Nephron progenitor cell (in vitro differentiated cells): ENCODE measurements around the gene SPACDR.

Experiments
- DNase-seq: peaks from one replicate; pipeline ENCODE4 v3.0.0; 2021
- H3K27ac Mint-ChIP-seq: 2 replicates; pipeline ENCODE4 v1.8.0; 2021; ENCODE audit warnings: mild to moderate bottlenecking, moderate library complexity, mixed read lengths
- H3K27me3 Mint-ChIP-seq: 2 replicates; pipeline ENCODE4 v1.8.0; 2021; ENCODE audit warnings: mild to moderate bottlenecking, low read depth, mixed read lengths; ENCODE audit not compliant: poor library complexity
- H3K36me3 Mint-ChIP-seq: 2 replicates; pipeline ENCODE4 v1.8.0; 2021; ENCODE audit warnings: low read depth, mixed read lengths
- H3K4me1 Mint-ChIP-seq: 2 replicates; pipeline ENCODE4 v1.8.0; 2021; ENCODE audit warnings: mixed read lengths
- H3K4me3 Mint-ChIP-seq: 2 replicates; pipeline ENCODE4 v1.8.0; 2021; ENCODE audit warnings: mild to moderate bottlenecking, moderate library complexity, mixed read lengths
- H3K9me3 Mint-ChIP-seq: 2 replicates; pipeline ENCODE4 v1.8.0; 2021; ENCODE audit warnings: mild to moderate bottlenecking, moderate library complexity, mixed read lengths
- TF ChIP-seq, protein P1 (sequence below): fragments of 200-600 bp; sonication (generic); IDR thresholded peaks from 2 replicates; pipeline ENCODE4 v1.5.0; 2021; ENCODE audit warnings: antibody characterized with exemption

The SPACDR gene

DNA sequence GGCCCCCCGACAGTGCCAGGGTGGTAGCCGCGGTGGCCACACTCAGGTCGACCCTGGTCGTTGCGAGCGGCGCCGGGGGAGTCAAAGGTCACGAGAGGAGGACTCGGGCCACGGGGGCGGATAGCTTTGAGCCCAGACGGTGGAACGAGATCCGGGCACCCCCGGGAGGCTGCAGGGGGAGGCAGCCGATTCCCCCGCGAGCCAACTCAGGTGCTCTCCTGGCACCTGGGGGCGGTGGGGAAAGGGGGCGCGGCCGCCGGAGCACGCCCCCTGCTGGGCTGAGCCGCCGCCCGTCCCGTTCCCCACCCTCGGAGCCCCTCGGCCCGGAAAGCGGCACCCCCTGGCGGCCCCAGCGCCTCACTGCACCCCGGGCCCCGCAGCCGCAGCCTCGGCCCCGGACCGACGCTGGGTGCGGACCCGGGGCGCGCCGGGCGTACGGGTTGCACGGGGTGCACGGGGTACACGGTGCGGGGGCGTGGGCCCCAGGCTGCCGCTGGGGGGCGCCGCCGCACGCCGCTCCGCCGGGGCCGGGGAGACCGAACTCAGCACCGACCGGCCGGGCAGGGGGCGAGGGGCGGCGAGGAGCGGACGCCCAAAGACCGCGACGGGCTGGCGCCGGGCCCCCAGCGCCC lies 19.1 kb upstream of the SPACDR start:
- peak; percentile 89 for DNase-seq
- TF ChIP-seq, protein P1, sequence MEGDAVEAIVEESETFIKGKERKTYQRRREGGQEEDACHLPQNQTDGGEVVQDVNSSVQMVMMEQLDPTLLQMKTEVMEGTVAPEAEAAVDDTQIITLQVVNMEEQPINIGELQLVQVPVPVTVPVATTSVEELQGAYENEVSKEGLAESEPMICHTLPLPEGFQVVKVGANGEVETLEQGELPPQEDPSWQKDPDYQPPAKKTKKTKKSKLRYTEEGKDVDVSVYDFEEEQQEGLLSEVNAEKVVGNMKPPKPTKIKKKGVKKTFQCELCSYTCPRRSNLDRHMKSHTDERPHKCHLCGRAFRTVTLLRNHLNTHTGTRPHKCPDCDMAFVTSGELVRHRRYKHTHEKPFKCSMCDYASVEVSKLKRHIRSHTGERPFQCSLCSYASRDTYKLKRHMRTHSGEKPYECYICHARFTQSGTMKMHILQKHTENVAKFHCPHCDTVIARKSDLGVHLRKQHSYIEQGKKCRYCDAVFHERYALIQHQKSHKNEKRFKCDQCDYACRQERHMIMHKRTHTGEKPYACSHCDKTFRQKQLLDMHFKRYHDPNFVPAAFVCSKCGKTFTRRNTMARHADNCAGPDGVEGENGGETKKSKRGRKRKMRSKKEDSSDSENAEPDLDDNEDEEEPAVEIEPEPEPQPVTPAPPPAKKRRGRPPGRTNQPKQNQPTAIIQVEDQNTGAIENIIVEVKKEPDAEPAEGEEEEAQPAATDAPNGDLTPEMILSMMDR: peak; percentile 81
- no peaks in the 10 kb centered on the region for H3K9me3 Mint-ChIP-seq
- peaks cover 16% of the 10 kb centered on the region for H3K27me3 Mint-ChIP-seq
- no peak overlapping the region for H3K27ac Mint-ChIP-seq
- H3K4me3 Mint-ChIP-seq: peak overlapping the region; percentile 83
- peaks cover 5% of the 10 kb centered on the region for H3K36me3 Mint-ChIP-seq
- H3K4me1 Mint-ChIP-seq: peaks cover 68% of the 10 kb centered on the region

DNA sequence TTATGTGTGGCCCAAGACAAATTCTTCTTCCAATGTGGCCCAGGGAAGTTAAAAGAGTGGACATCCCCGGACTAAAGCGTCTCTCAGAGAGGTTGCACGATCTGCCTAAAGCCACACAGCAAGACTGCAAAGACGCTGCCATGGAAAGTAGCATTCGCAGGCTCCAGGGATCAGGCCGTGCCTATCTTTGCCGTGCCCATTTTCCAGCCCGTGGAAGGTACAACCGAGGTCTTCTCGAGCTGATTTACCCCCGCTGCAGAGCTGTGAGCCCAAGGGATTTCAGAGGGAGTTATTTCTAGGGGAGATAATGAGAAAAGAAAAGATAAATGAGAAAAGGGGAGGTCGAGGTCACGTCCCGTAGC lies 18.6 kb upstream of the SPACDR start:
- Mint-ChIP-seq H3K4me1 (peaks cover 63% of the 10 kb centered on the region), H3K27me3 (peaks cover 16% of the 10 kb centered on the region), H3K27ac (no peak overlapping the region), H3K4me3 (peak overlapping the region; percentile 83), H3K36me3 (peaks cover 5% of the 10 kb centered on the region), H3K9me3 (no peaks in the 10 kb centered on the region)
- TF ChIP-seq, protein P1: no peak
- DNase-seq: no peak

DNA sequence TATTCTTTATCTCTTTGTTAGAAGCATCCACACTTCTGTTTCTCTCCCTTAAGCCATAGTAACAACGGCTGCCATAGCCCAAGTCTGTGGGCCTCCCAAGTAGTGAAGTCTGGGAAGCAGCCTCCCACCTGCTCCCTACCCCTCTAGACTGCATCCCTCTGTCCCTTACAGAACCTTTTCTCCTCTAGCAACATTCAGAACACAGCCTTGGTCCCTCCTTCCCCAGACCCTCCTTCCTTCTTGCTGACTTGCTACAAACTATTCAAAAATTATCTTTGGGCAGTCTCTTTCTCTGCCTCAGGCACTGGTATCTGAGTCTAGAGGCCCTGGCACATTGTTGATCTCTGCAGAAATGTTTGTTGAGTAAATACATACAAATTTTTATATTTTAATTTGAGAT lies 17.4 kb upstream of the SPACDR start:
- DNase-seq: no peak
- H3K4me1 Mint-ChIP-seq: peaks cover 62% of the 10 kb centered on the region
- TF ChIP-seq, protein P1: no peak
- H3K27me3 Mint-ChIP-seq: peaks cover 16% of the 10 kb centered on the region
- no peaks in the 10 kb centered on the region for H3K36me3 Mint-ChIP-seq
- H3K4me3 Mint-ChIP-seq: peak overlapping the region; percentile 53
- no peaks in the 10 kb centered on the region for H3K9me3 Mint-ChIP-seq
- H3K27ac Mint-ChIP-seq: no peak overlapping the region

DNA sequence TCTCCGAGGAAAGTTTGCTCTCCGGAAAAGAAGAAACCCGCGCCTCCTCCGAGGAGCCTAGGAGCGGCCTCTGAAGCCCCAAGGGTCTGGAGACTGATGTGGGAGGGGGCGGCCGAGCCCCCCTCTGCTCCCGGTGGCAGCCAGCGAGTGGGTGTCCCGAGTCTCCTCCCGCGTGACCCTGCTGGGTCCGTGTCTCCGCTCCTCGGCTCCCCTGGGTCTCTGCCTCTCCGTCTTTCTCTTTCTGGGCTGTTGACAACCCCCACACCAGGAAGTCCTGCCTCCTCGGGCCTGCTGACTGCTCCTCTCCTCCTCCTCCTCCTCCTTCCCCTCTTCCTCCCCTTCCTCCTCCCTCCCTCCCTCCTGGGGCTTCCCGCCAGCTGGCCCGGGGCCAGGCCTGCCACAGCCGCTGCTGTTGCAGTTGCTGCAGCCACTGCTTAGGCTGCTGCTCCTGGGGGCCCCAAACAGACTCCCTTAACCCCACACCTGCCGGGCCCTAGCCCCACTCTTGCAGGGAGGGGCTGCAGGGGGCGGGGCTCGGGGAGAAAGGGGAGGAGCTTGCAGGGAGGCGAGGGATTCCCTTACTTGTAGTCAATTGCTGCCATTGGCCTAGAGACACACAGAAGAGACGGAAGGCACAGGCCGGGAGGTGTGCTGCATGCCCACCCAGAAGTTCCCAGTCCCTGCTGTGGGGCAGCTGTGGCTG lies 15.0 kb upstream of the SPACDR start, which contains the start of gene TSC22D4:
Gene TSC22D4 (minus strand): TSS at position 257 of the 703 bp plus-strand sequence. CDS start 1,176 bp downstream, outside the sequence.
- TF ChIP-seq, protein P1: no peak
- Mint-ChIP-seq H3K4me1 (peaks cover 53% of the 10 kb centered on the region), H3K9me3 (no peaks in the 10 kb centered on the region), H3K36me3 (no peaks in the 10 kb centered on the region), H3K27me3 (peaks cover 9% of the 10 kb centered on the region), H3K27ac (peak within 1 kb of the TSS; percentile 96), H3K4me3 (peak within 1 kb of the TSS; percentile 98)
- peak; percentile 90 for DNase-seq

DNA sequence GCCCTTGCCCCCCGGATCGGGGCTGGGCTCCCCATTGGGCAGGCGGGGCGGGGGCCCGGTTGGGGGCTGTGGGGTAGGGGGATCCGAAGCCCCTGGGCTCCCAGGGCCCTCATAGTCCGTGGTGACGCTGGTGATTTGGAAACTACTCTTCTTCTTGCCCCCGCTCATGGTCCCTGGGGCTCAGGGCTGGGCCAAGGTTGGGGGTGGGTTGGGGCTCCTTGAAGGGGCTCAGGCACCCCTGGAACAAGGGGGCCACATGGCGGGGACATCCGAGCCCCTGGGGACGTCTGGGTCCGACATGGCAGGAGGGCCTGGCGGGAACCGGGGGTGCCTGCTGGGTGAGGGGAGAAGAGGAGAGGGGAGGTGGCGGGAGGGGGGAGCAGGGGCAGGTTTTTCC lies 13.8 kb upstream of the SPACDR start:
- DNase-seq: peak; percentile 34
- Mint-ChIP-seq H3K9me3 (no peaks in the 10 kb centered on the region), H3K4me1 (peaks cover 60% of the 10 kb centered on the region), H3K27ac (peak overlapping the region; percentile 96), H3K36me3 (peaks cover 4% of the 10 kb centered on the region), H3K27me3 (peaks cover 9% of the 10 kb centered on the region), H3K4me3 (peak overlapping the region; percentile 98)
- TF ChIP-seq, protein P1: no peak
